ENCODE results near the gene RASA3. TPM values are rescaled to one million over a fixed set of nuclear protein-coding genes. Genes with fewer than 3 reads are reported as not detected.
"Not testable (repeated sequence)": the region's sequence is repeated elsewhere in the genome, so short reads cannot be mapped to it uniquely, and the experiment has no call there.

RASA3 gene
- total and polyA plus RNA-seq, 2 of the 4 experiments (the other 2 are of a cell fraction): 21.0 to 31.4 TPM

GRCh38 chr13:114134111-114134943, 1.9 kb upstream of the RASA3 start:
- intact Hi-C loops (cut with micrococcal nuclease): no loop called here
- peak overlapping the region; percentile 59 for H2AFZ ChIP-seq (replicated peaks; ENCODE audit: low read length, poor library complexity)
- peaks cover 25% of the 10 kb centered on the region for H4K20me1 ChIP-seq (ENCODE audit: insufficient read depth, low read length)
- H4K8ac ChIP-seq (ENCODE audit: low read depth in 2 of 2, low read length in 2 of 2): no peak overlapping the region
- H2BK20ac ChIP-seq (ENCODE audit: low read depth, low read length): no peak overlapping the region
- H2AK5ac ChIP-seq (ENCODE audit: low read depth, low read length): no peak overlapping the region
- H3K4ac ChIP-seq (ENCODE audit: low read depth, low read length): no peak overlapping the region
- H3K56ac ChIP-seq (ENCODE audit: extremely low read depth, insufficient read depth, low read length): no peak overlapping the region
- H3K9me1 ChIP-seq (ENCODE audit: insufficient read depth, low read length): peaks cover 8% of the 10 kb centered on the region
- no peak overlapping the region for H3K4me3 ChIP-seq (ENCODE audit: insufficient read depth, low read depth, low read length)
- H3K27me3 ChIP-seq (ENCODE audit: control insufficient read depth, insufficient read depth, low read length): no peaks in the 10 kb centered on the region
- peaks cover 10% of the 10 kb centered on the region for H3K4me1 ChIP-seq (ENCODE audit: control insufficient read depth, insufficient read depth, low read length)
- H2BK5ac ChIP-seq (ENCODE audit: low read depth, low read length, poor library complexity, severe bottlenecking): peak overlapping the region; percentile 9
- no peak for ATAC-seq (ENCODE audit: low read depth)
- peaks cover 3 to 20% of the 10 kb centered on the region in 2 experiments for H3K79me1 ChIP-seq (ENCODE audit: low read depth in 1 of 2, low read length in 2 of 2)
- H2BK15ac ChIP-seq (ENCODE audit: low read depth, low read length): no peak overlapping the region
- no peak overlapping the region for H3K18ac ChIP-seq (ENCODE audit: low read depth, low read length)
- H4K91ac ChIP-seq (ENCODE audit: insufficient read depth, low read depth, low read length): no peak overlapping the region
- no peak overlapping the region for H3K27ac ChIP-seq (ENCODE audit: insufficient read depth, low read length)
- no peak overlapping the region for H4K5ac ChIP-seq (ENCODE audit: low read depth, low read length)
- dilution Hi-C loops (cut with HindIII; ENCODE audit: low sequenced_read_pairs, unreplicated experiment): no loop called here
- no peak for DNase-seq
- H3K14ac ChIP-seq (replicated peaks; ENCODE audit: low read depth, low read length): no peak overlapping the region
- 75% methylated on average over 7 of the region's 21 CpGs; no CpG with 5 or more reads in 1 of the 2 experiments for WGBS, 2 experiments (ENCODE audit: extremely low coverage in 2 of 2, insufficient read length in 1 of 2)
- H3K36me3 ChIP-seq (ENCODE audit: control insufficient read depth, insufficient read depth, low read length): no peaks in the 10 kb centered on the region
- ChIA-PET CTCF (no interaction called here), POLR2A (ENCODE audit: unreplicated experiment) (no interaction called here)
- BruUV-seq (replicated peaks): no TSS peak
- H3K9me3 ChIP-seq (ENCODE audit: control insufficient read depth, insufficient read depth, low read length): no peaks in the 10 kb centered on the region
- H3K4me2 ChIP-seq (ENCODE audit: low read depth, low read length): no peak overlapping the region
- H3K23ac ChIP-seq (ENCODE audit: low read depth, low read length): no peak overlapping the region
- H2AK9ac ChIP-seq (replicated peaks; ENCODE audit: low read depth, low read length, poor library complexity): no peak overlapping the region
- in situ Hi-C loops (cut with MboI; ENCODE audit: low sequenced_read_pairs): loop anchor here (5.0 kb wide), 1 partner anchor 67 kb away; no protein-coding TSS in a partner anchor
- no peak overlapping the region for H3K9ac ChIP-seq (ENCODE audit: low read depth, low read length)
- TF ChIP-seq POLR2A (IDR thresholded peaks at IDR 0.05; ENCODE audit: low read depth, low read length): peak; percentile 68
- no peak for TF ChIP-seq MXI1 (IDR thresholded peaks at IDR 0.05; ENCODE audit: borderline replicate concordance, low read depth, low read length)
- no peak overlapping the region for H2BK120ac ChIP-seq (ENCODE audit: low read depth, low read length)

GRCh38 chr13:114133552-114133951, 1.1 kb upstream of the RASA3 start:
- CTCF ChIA-PET; H3K9me1 ChIP-seq (ENCODE audit: insufficient read depth, low read length); BruUV-seq (replicated peaks); H4K8ac ChIP-seq (ENCODE audit: low read depth in 2 of 2, low read length in 2 of 2); H2AK9ac ChIP-seq (replicated peaks; ENCODE audit: low read depth, low read length, poor library complexity); H3K4me2 ChIP-seq (ENCODE audit: low read depth, low read length); ATAC-seq (ENCODE audit: low read depth); H4K5ac ChIP-seq (ENCODE audit: low read depth, low read length); H3K27me3 ChIP-seq (ENCODE audit: control insufficient read depth, insufficient read depth, low read length); H3K14ac ChIP-seq (replicated peaks; ENCODE audit: low read depth, low read length); H3K23ac ChIP-seq (ENCODE audit: low read depth, low read length); H4K91ac ChIP-seq (ENCODE audit: insufficient read depth, low read depth, low read length); H3K56ac ChIP-seq (ENCODE audit: extremely low read depth, insufficient read depth, low read length); H2BK120ac ChIP-seq (ENCODE audit: low read depth, low read length); H3K36me3 ChIP-seq (ENCODE audit: control insufficient read depth, insufficient read depth, low read length); H2AK5ac ChIP-seq (ENCODE audit: low read depth, low read length); H3K18ac ChIP-seq (ENCODE audit: low read depth, low read length); DNase-seq; dilution Hi-C loops (cut with HindIII; ENCODE audit: low sequenced_read_pairs, unreplicated experiment); H2AFZ ChIP-seq (replicated peaks; ENCODE audit: low read length, poor library complexity); H3K9ac ChIP-seq (ENCODE audit: low read depth, low read length); H3K4me3 ChIP-seq (ENCODE audit: insufficient read depth, low read depth, low read length); H3K4ac ChIP-seq (ENCODE audit: low read depth, low read length); H2BK5ac ChIP-seq (ENCODE audit: low read depth, low read length, poor library complexity, severe bottlenecking); POLR2A ChIA-PET (ENCODE audit: unreplicated experiment); H2BK15ac ChIP-seq (ENCODE audit: low read depth, low read length); H3K27ac ChIP-seq (ENCODE audit: insufficient read depth, low read length); H2BK20ac ChIP-seq (ENCODE audit: low read depth, low read length); H3K9me3 ChIP-seq (ENCODE audit: control insufficient read depth, insufficient read depth, low read length): not testable (repeated sequence)
- Histone ChIP-seq H3K79me1 (ENCODE audit: low read depth in 1 of 2, low read length in 2 of 2) (peaks cover 3 to 25% of the 10 kb centered on the region in 2 experiments), H4K20me1 (ENCODE audit: insufficient read depth, low read length) (peaks cover 33% of the 10 kb centered on the region), H3K4me1 (ENCODE audit: control insufficient read depth, insufficient read depth, low read length) (peaks cover 12% of the 10 kb centered on the region)
- no CpG with 5 or more reads among the region's 7 CpGs for WGBS, 2 experiments (ENCODE audit: extremely low coverage in 2 of 2, insufficient read length in 1 of 2)
- in situ Hi-C loops (cut with MboI; ENCODE audit: low sequenced_read_pairs): loop anchor here (5.0 kb wide), 1 partner anchor 66 kb away; no protein-coding TSS in a partner anchor
- intact Hi-C loops (cut with micrococcal nuclease): loop anchor here (2.0 kb wide), 1 partner anchor 99 kb away; no protein-coding TSS in a partner anchor

Measured in IMR-90 (cell line).